RPMI8226 (cell line): ENCODE data around the gene FRMPD1.
"Not testable (repeated sequence)": the region's sequence is repeated elsewhere in the genome, so short reads cannot be mapped to it uniquely, and the experiment has no call there.

Source experiments
- DNase-seq: peaks from one replicate; pipeline ENCODE4 v3.0.0-alpha.2; 2015

The FRMPD1 gene, protein sequence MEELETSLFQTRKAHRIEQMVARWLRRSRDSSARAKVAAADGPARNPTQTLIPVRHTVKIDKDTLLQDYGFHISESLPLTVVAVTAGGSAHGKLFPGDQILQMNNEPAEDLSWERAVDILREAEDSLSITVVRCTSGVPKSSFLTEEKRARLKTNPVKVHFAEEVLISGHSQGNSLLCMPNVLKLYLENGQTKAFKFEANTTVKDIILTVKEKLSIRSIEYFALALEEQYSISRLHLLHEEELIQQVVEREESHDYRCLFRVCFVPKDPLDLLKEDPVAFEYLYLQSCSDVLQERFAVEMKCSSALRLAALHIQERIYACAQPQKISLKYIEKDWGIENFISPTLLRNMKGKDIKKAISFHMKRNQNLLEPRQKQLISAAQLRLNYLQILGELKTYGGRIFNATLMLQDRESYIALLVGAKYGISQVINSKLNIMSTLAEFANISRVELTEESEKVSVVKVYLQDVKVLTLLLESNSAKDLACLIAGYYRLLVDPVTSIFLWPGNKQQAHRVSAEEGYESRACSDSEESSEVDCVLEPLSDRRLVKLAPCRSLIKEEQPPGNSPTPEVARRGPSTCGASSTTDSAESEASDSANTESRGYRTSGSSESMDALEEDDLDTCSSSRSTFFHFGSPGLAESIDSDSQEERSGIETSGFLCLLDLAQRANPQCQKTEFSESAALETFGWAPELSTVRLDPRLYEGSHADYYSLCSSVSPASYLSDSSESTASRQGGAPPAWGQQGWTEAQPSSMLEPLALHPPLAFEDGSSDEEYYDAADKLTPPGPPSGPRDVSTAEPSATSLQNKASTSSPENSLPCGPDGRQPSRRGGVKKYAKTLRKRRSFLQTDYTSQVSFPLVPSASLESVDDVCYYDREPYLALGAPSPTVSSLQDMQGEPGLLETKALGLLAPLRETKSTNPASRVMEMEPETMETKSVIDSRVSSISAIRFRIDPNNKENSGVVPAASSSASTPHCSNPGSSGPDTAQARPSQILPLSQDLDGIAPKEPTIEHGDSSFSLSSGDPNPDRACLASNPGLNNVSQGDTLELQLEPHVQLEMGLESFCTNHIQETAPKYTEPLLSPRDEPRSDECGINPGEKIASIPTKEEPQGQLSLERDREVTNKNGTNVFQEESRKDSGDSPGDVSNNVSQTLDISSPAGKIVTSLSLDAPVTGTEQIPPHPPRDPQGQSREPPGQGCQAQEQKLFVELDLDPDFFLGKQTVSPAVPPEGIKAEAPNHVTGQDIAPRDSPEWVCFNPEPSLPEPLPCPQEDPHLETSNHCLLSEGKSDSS (N-terminal part only)

DNA sequence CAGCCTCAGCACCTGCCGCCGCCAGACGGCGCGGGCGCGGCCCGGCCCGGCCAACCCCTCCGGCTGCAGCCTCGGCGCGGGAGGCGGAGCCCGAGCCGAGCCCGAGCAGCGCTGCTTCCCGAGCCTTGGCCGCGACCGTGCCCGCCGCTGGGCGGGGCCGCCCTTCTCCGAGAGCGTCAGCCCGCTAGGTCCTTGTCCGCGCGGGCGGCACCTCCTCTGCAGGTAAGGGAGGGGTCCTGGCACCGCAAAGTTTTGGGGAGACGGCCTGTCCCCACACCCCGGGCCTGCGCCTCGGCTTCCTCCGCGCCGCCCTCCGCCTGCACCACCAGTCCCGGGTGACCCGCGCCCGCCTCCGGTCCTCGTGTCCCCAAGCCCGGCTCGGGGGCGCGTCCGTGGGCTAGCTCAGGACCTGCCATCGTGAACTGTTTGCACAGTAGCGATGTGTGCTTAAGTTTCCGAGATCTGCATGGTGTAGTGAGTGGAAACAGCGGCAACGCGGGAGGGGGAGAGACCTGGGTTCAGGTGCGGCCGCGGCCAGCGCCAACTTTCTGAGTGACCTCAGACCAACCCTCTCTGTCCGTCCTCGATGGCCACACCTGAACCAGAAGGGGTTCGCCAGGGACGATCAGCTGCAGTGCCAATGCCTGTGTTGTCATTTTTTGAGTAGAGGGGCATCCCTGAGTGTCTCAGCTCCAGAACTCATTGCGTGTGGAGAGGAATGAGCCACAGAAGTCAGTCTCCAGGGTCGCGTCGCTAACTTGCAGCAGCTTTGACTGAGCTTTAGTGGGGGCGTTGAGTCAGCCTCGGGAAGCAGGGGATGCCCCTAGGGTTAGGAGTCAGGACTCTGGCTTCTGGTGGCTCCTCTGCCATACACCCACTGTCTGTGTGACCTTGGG is at the start of gene FRMPD1:
Gene FRMPD1, plus strand, starts transcription at position 82 of the 896 bp plus-strand sequence. CDS start 41,688 bp downstream, outside the sequence.
- peak; percentile 82 for DNase-seq

DNA sequence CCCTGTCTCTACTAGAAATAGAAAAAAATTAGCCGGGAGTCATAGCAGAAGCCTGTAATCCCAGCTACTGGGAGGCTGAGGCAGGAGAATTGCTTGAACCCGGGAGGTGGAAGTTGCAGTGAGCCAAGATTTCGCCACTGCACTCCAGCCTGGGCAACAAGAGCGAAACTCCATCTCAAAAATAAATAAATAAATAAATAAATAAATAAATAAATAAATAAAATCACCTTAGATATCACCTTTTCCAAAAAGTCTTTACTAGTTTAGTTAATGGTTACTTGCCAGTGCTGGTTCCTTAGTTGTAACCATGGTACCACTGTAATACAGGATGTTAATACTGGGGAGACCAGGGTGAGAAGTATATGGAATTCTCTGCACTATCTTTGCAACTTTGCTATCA is 48.7 kb upstream of the FRMPD1 start:
- DNase-seq, result not testable (repeated sequence)

DNA sequence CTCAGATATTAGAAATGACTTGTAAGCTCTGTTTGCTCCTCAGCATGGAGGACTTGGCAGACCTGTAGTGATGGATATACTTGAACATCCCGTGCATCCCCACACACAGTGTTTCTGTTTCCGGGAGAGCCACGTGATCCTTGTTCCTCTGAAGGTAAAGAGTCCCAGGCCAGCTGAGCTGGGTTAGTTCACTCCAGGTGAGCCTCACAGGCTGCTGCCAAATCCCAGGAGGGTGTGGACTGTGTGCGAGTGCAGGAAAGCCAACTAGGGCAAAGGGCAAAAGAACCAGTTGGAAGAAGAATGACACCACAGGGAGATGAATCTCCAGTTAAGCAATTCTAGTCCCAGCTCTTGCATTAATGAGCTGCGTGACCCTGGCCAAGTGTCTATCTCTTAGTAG is 47.9 kb upstream of the FRMPD1 start:
- no peak for DNase-seq

DNA sequence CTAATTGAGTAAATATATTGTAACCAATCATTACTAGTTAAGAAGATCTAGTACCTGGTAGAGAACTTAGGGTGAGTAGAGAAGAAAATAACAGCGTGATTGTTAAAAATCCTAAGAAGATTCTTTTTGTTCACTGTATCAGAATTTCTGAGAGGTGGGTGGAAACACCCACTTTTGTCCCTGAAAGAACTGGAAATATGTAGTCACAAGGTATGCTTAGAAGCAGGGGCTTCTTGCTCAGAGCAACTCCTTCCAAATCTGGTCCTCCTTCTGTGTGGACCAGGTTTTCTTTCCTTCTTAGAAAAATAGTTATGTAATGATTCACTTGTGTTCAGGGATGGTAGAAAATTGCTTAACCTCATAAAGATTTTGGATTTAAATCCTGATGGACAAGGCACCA is 46.5 kb upstream of the FRMPD1 start:
- DNase-seq, result no peak

DNA sequence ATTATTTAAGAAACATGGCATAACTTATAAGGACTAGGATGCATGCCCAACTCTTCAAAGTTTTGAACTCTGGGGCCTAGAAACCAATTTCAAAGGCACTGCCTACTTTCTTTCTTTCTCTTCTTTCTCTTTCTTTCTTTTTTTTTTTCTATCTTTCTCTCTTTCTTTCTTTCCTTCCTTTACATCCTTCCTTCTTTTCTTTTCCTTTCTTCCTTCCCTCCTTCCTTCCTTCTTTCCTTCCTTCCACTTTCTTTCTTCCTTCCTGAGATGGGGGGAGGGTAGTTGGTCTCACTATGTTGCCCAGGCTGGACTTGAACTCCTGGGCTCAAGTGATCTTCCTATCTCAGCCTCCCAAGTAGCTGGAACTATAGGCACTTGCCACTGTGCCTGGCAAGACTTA is 42.5 kb upstream of the FRMPD1 start:
- DNase-seq, result no peak

DNA sequence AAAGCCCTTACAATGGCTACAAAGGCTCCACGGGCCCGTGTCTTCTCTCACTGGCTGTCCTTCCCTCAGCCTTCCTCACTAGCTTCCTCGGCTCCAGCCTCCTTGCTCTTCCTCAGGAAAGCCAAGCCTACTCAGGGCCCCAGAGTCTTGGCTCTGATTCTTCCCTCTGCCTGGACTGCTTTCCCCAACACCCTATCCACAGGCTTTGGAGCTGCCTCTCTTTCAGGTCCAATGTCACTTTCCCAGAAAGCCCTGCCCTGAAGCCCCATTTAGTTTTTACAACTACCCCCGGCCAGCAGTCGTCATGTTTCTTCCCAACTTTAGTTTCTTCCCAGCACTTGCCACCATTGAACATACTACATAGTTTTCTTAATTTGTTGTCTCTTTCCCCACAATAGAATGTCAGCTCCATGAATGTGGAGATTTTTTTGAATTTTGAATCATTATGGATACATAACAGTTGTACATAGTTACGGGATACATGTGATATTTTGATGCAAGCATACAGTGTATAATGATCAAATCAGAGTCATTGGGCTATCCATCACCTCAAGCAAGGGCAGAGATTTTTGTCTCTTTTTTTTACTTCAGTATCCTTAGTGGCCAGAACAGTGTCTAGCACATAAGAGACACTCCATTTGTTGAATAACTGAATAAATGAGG is 40.9 kb upstream of the FRMPD1 start:
- DNase-seq, result no peak

DNA sequence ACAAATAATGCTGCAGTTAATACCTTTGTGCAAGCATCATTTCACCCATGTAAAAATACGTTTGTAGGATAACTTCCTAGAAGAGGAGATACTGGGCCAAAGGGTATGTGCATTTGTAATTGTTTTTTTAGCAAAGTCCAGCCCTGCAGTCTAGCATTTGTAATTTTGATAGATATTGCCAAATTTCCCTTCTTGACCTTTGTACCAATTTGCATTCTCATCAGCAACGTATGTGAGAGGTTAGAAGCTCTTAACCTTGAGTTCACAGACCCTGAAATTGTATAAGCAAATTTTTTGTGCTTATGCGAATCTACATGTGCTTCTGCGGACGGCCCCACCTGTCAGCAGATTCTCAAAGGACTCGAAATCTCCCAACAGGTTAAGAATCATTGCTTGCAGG is 39.7 kb upstream of the FRMPD1 start:
- DNase-seq, result no peak

DNA sequence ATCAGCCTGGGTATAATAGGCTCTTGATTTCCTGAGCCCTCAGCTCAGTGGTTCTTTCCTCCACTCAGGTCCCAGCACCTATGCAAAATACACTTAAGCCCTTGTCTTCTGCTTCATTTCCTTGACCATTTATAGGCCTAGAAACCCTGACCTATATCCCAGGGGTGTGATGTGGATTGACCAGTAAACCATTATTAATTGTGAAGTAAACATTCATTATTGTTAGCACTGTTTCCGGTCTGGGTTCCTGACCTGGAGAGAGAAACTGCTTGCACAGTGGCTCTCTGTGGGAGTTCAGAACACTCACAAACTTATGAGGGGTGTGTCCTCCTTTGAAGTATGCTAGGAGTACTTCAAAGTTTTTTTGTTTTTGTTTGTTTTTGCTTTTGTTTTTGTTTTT is 38.8 kb upstream of the FRMPD1 start:
- DNase-seq, result no peak

DNA sequence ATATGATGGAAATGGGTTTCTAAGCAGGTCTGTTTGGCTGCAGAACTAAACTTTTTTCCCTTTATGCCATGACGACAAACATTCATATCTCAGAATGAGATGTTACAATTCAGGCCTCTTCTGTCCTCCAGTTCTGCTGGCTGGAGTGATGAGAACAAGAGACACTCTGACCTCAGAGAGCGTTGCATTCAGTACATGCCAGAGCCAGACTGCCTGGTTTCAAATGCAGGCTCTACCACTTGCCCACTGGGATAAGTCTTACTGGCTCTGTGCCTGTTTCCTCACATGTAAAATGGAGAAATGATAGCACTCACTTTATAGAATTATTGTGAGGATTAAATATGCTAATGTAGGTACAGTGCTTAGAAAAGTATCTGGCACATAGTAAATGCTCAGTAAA is 33.6 kb upstream of the FRMPD1 start:
- DNase-seq, result no peak

DNA sequence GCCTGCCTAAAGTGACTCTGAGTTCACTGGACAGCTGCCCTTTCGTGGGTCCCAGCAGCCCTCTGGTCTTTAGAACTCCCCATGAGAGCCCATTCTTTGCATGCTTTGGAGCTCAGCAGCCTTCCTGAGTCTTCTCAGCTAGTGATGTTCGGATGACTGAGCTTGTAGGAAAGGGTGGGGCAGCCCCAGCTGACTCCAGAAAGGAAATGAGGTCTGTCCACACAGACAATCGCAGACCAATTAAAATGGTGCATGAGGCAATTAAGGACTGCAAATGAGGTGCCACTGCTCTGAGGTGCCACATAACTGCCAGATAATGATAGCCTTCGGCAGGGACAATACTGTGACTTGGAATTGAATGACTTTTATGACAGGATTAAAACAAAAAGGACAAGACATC is 32.9 kb upstream of the FRMPD1 start:
- DNase-seq, result no peak

DNA sequence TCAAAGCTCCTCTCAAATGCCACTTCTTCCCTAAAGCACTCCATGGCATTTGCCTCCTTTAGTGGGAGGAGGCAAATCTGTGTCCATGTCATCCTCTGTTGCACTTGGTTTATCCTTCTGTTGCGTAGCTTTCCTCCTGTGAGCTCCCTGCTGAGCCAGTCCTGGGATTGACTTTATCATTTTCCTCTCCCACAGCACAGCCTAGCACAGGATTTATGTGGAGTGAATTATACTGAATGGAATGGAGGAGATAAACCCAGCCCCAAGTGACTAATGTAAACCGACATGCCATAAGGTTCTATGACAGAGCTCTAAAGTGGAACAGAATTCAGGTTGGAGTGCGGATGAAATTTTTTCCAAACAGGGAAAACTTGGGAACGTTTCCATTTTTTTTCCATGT is 31.9 kb upstream of the FRMPD1 start:
- no peak for DNase-seq

DNA sequence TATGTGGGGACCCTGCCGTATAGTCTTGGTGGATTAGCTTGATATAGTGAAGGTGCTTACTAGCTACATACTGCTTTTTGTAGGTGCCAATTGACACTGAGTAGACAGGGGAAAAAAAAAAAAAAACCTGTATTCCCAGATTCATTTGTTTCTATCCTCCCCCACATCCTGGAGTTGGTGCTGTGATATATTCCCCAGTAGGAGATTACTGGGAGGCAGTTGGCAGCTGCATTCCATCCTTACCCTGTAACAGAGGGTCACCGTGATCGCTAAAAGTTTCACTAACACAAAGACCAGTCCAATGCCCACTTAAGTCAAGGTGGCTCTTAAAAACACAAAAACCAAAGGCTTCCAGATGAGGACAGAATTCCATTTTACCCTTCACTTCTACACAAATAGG is 30.9 kb upstream of the FRMPD1 start:
- DNase-seq, result no peak

DNA sequence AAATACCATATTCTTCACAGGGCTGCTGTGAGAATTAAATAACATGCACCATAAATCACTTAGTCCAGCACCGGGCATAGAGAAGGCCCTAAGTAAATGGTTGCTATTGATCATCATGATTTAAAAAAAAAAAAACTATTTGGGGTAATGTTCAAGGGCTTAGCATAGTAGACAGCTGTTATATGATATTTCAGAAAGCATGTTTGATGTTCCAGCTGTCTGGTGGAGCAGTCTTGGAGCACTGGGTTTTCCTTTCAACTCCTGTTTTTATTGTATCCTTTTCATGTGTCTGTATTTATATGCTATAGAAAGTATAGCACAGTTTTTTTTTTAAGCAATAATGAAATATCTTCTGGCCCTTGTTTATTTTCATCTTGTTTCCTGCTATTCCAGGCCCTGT is 30.4 kb upstream of the FRMPD1 start:
- no peak for DNase-seq

DNA sequence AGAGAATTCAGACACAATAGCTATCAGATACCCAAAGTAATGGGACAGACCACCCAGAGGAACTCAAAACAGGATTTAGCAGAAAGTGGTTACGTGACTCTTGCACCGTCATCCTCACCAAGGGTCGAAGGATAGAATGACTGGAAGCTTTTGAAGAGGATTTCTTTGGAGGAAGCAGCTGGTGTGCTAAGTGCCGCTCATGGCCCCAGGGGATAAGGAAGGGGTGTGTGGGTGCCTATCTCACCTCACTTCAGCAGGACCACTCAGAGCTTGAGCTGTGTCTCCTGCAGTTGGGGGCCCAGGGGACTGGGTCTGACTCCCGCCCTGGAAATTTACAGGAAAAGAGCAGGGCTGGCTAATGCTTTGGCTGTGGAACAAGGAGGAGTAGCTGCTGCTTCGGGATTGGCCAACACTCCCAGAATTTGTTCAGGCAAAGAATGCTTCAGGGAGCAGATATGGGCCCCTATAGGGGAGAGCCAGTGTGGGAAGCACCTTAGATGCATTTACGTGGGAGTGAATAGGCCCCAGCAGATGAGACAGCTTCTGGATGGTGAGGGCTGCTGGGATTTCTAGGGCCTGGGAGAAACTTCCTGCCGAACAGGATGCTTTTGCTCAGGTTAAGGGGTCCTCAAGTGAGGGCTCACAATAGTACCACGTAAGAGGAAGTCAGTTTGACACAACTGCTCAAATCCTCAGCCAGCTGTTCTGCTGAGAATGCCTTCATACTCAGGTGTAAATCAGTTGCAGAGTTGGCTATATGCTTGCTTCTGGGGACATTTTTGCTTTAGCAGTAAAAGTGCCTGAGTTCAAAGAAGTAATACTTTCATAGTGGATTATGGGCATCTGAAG is 29.3 kb upstream of the FRMPD1 start:
- no peak for DNase-seq

DNA sequence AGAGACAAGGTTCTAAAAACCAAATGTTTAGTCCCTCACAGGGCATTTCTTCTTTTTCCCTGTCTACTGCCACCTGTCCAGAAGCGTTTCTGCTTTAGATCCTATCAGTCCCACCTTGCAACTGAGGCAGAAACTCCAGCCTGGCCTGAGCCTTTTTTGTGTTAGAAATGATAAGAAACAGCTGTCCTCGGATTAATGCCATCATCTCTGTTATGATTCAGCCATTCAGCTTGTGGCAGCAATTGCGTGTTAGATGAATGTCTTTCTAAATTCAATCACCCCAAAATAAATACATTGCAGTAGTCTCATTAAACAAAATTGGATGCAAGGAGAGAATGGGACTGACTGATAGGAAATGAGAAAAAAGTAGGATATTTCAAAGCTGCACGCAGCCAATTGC is 28.3 kb upstream of the FRMPD1 start:
- no peak for DNase-seq

DNA sequence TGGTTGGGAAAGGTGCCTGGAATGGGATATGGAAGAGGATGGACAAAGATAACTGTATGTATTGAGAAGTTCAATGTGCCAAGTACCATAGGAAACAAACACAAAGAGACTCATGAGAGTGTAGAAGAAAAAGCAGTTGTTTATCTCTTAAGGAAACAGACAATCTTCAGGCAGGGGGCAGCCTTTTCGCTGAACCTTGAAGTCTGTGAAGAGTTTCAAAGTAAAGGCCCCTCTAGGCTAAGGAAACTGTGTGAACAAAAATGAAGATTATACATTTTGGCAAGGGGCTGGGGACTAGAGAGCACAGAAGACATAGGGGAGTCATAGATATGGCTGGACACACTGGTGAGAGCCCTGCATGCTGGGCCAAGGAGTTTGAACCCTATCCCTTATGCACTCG is 27.5 kb upstream of the FRMPD1 start:
- DNase-seq, result no peak

DNA sequence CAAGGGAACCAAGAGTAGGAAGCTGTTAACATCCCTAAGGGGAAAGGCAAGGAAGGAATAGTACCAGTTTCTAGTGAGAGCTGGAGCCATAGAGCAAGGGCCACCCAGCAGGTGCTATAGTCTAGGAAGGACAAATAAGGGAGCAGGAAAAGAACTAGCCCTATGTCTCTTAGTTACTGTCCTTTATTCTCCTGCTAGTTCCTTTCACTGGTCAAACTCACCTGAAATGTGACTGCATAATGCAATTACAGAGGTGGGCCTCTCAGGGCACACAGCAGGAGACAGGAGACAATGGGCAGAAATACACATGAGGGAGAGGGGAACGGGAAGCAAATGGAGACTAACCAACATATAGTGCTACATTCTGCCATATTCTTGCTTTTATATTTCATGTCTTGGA is 26.7 kb upstream of the FRMPD1 start:
- DNase-seq, result no peak

DNA sequence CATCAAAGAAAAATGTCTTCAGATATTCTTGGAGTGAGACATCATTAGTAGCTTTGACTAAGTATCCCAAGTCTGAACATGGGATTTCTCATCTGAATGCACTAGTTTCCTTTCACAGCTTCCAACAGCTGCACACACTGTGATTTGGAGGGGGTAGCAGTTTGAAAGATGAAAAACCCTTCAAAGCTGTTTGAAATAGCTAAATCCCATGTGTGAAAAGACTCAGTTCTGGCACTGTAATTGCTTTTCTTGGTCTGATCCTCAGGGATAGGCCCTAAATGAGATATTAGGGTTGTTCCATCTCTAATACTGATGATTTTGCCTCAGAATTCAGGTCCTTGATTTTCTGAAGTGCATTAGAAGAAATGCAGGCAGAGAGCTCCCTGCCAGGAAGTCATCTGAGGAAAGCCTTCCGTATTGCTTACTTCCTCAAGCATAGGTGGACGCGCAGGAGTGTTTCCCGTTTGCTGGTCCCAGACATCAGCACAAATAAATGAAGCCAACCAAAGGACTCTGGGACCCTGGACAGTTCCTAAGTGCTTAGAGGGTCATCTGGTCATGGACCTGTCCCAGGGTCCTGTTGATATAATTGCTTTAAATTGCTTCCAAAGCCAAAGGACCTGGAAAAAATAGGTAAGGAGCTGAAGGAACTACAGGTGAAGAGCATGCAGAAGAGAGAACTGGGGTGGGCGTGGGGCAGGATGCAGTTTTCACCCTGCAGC is 25.6 kb upstream of the FRMPD1 start:
- no peak for DNase-seq

DNA sequence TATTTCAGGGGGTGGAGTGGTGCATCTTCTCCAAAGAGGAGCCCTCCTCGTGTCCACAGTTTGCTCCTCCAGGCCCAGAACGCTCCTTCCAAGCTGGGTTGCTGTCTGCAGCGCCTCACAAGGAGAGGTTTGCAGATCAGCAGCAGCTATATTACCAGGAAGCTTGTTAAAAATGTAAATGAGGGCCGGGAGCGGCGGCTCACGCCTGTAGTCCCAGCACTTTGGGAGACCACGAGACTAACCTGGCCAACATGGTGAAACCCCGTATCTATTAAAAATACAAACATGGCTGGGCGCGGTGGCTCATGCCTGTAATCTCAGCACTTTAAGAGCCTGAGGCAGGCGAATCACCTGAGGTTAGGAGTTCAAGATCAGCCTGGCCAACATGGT is 25.0 kb upstream of the FRMPD1 start:
- DNase-seq, result no peak

DNA sequence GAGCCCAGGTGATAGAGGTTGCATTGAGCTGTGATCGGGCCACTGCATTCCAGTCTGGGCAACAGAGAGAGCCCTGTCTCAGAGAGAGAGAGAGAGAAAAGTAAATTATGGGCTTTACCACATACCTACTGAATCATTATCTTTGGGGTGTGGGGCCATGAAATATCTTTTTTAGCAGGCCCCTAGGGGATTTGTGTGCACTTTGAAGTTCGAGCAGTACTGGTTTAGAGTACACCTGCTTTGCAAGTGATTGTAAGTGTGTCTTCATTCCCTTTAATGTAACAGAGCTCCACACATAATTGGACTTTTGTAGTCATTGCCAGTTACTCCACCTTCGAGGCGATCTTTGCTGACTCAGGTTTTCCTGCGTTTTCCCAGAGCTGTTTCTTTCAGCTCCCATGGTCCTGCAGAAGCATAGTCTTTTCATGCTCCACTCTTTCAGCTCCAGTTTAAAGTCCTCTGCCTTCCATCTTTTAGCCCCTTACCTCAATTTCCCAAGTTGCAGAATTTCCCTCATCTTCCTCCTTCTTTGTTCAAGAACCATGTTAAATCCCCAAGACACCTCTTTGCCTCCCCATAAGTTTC is 24.0 kb upstream of the FRMPD1 start:
- no peak for DNase-seq
